ENCODE results near the gene DTYMK. TPM values are rescaled to one million over a fixed set of nuclear protein-coding genes. Genes with fewer than 3 reads are reported as not detected.

DTYMK gene
- total and polyA plus RNA-seq, 10 of the 15 experiments (the other 5 are each of a cell fraction or from before 2014, with no cell fraction given): 7.0 to 220 (median 59.3) TPM

DNA sequence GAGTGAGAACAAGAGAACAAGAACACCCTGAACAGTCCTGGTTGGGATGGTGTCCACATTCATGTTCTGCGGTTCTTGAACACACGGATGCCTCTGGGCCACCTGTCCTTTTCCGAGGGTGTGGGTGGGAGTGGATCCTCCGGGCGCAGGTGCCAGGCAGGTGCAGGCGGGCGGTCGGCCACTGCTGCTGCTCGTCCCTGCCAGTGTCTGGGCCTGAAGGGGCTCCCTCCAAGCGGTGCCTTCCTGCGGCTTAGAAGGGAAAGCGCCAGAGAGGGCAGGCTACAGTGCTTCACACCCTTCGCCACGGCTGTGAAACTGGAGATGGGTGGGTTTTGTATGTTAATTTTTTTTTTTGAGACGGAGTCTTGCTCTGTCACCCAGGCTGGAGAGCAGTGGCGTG, 39.8 kb upstream of the DTYMK start:
- ATAC-seq: no peak
- WGBS (ENCODE audit: insufficient coverage, insufficient replicate concordance, low lambda C conversion rate, missing lambda C conversion rate): 99% methylated on average over 16 of the region's 16 CpGs
- in situ Hi-C loops (cut with MboI) (no loop called here), intact Hi-C loops (cut with micrococcal nuclease; ENCODE audit: unreplicated experiment) (no loop called here)
- peaks cover 19% of the 10 kb centered on the region; the same call in 2 of the 3 replicates for H3K9me3 ChIP-seq (replicated peaks; ENCODE audit: control insufficient read depth, insufficient read depth, low read length)
- no peak overlapping the region for H3K27ac ChIP-seq (ENCODE audit: control insufficient read depth, insufficient read depth)
- no peak overlapping the region for H3K4me3 ChIP-seq
- H3K27me3 ChIP-seq (replicated peaks in 1 of 2; ENCODE audit: control insufficient read depth in 2 of 2, insufficient read depth in 2 of 2, low read length in 1 of 2): no peaks in the 10 kb centered on the region
- FAIRE-seq: no peak
- no peak overlapping the region for H3K4me2 ChIP-seq (ENCODE audit: control insufficient read depth, insufficient read depth)
- H3K36me3 ChIP-seq (ENCODE audit: control insufficient read depth in 2 of 2, insufficient read depth in 2 of 2, low read length in 1 of 2): peaks cover 7 to 8% of the 10 kb centered on the region in 2 experiments; a peak in 3 of 4 replicates
- ChIA-PET CTCF (interaction anchor here (1.1 kb wide), 1 partner anchor 7 kb away, joined by 3 read pairs; no protein-coding TSS in a partner anchor), SMC1A (ENCODE audit: uncharacterized antibody, unreplicated experiment) (no interaction called here), RAD21 (ENCODE audit: unreplicated experiment) (no interaction called here), POLR2A (no interaction called here)
- no peaks in the 10 kb centered on the region for H4K20me1 ChIP-seq (ENCODE audit: control insufficient read depth, insufficient read depth)
- BruUV-seq (replicated peaks): no TSS peak
- H3K79me2 ChIP-seq (ENCODE audit: control insufficient read depth, insufficient read depth, low read length): no peaks in the 10 kb centered on the region
- H3K9ac ChIP-seq (ENCODE audit: control insufficient read depth, insufficient read depth, low read length): no peak overlapping the region
- no peaks in the 10 kb centered on the region for H3K4me1 ChIP-seq (ENCODE audit: control insufficient read depth, insufficient read depth, low read length)
- TF ChIP-seq RBBP5 (conservative IDR thresholded peaks at IDR 0.05) (no peak), BCL3 (IDR thresholded peaks at IDR 0.05; ENCODE audit: borderline replicate concordance, insufficient read depth, low read depth, low read length, poor library complexity, severe bottlenecking) (no peak), TBL1XR1 (IDR thresholded peaks at IDR 0.05; ENCODE audit: low read depth, low read length) (no peak), MEF2B (IDR thresholded peaks at IDR 0.05; ENCODE audit: partially characterized antibody, poor library complexity, severe bottlenecking) (no peak), MXI1 (IDR thresholded peaks at IDR 0.05; ENCODE audit: low read depth, low read length) (no peak), SMAD1 (IDR thresholded peaks at IDR 0.05; ENCODE audit: low read depth, partially characterized antibody) (no peak), SIN3A (IDR thresholded peaks at IDR 0.05; ENCODE audit: low read depth, low read length) (no peak), EZH2 (IDR thresholded peaks at IDR 0.05; ENCODE audit: borderline replicate concordance, control insufficient read depth, low read depth, low read length) (no peak), RELA (IDR thresholded peaks at IDR 0.05; ENCODE audit: borderline replicate concordance, partially characterized antibody) (no peak), SMARCA5 (IDR thresholded peaks at IDR 0.05) (no peak), JUNB (IDR thresholded peaks at IDR 0.05) (no peak), POLR2AphosphoS2 (IDR thresholded peaks at IDR 0.05; ENCODE audit: low read depth, low read length) (no peak), BMI1 (IDR thresholded peaks at IDR 0.05; ENCODE audit: borderline replicate concordance) (no peak), HDAC6 (IDR thresholded peaks at IDR 0.05; ENCODE audit: unreplicated experiment) (no peak), GATAD2B (conservative IDR thresholded peaks at IDR 0.05; ENCODE audit: low read depth) (no peak), IKZF2 (IDR thresholded peaks at IDR 0.05) (no peak), MYB (IDR thresholded peaks at IDR 0.05; ENCODE audit: borderline replicate concordance, low read depth, low read length) (no peak), BACH1 (IDR thresholded peaks at IDR 0.05; ENCODE audit: borderline replicate concordance) (no peak)
- TF ChIP-seq, protein P1, sequence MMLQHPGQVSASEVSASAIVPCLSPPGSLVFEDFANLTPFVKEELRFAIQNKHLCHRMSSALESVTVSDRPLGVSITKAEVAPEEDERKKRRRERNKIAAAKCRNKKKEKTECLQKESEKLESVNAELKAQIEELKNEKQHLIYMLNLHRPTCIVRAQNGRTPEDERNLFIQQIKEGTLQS (IDR thresholded peaks at IDR 0.05; ENCODE audit: borderline replicate concordance, extremely low read depth, low read depth, low read length): no peak
- TF ChIP-seq, protein P2, sequence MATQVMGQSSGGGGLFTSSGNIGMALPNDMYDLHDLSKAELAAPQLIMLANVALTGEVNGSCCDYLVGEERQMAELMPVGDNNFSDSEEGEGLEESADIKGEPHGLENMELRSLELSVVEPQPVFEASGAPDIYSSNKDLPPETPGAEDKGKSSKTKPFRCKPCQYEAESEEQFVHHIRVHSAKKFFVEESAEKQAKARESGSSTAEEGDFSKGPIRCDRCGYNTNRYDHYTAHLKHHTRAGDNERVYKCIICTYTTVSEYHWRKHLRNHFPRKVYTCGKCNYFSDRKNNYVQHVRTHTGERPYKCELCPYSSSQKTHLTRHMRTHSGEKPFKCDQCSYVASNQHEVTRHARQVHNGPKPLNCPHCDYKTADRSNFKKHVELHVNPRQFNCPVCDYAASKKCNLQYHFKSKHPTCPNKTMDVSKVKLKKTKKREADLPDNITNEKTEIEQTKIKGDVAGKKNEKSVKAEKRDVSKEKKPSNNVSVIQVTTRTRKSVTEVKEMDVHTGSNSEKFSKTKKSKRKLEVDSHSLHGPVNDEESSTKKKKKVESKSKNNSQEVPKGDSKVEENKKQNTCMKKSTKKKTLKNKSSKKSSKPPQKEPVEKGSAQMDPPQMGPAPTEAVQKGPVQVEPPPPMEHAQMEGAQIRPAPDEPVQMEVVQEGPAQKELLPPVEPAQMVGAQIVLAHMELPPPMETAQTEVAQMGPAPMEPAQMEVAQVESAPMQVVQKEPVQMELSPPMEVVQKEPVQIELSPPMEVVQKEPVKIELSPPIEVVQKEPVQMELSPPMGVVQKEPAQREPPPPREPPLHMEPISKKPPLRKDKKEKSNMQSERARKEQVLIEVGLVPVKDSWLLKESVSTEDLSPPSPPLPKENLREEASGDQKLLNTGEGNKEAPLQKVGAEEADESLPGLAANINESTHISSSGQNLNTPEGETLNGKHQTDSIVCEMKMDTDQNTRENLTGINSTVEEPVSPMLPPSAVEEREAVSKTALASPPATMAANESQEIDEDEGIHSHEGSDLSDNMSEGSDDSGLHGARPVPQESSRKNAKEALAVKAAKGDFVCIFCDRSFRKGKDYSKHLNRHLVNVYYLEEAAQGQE (IDR thresholded peaks at IDR 0.05; ENCODE audit: low read depth, low read length): no peak
- no peak overlapping the region for H2AFZ ChIP-seq (ENCODE audit: control insufficient read depth, low read depth, low read length)
- DNase-seq (ENCODE audit: low read depth, low spot score): no peak

Data from GM12878 (cell line).